Measurements from ENCODE around the gene ZMYND12.

The ZMYND12 gene

GRCh38 chr1:42427240-42427639 is 28.6 kb downstream of the ZMYND12 start:
- H3K9me2 ChIP-seq (ENCODE audit: low read depth, low read length) = no peaks in the 10 kb centered on the region
- H3K79me2 ChIP-seq (ENCODE audit: insufficient read depth, low read length) = no peaks in the 10 kb centered on the region
- H3K4me1 ChIP-seq (ENCODE audit: insufficient read depth, low read length, severe bottlenecking) = peaks cover 21% of the 10 kb centered on the region
- H3K27ac ChIP-seq (ENCODE audit: low read depth, low read length, poor library complexity, severe bottlenecking) = no peak overlapping the region
- TF ChIP-seq CTCF (IDR thresholded peaks at IDR 0.05; ENCODE audit: low read length) (no peak), EZH2 (IDR thresholded peaks at IDR 0.05; ENCODE audit: borderline replicate concordance, low read length) (no peak)
- H3K4me2 ChIP-seq (ENCODE audit: low read length) = no peak overlapping the region
- H3F3A ChIP-seq (ENCODE audit: insufficient read depth, low read length) = no peaks in the 10 kb centered on the region
- H3K36me3 ChIP-seq (ENCODE audit: insufficient read depth, low read length) = no peaks in the 10 kb centered on the region
- no peak overlapping the region for H2AFZ ChIP-seq (ENCODE audit: low read length)
- H3K27me3 ChIP-seq (ENCODE audit: insufficient read depth, low read length) = peaks cover 6% of the 10 kb centered on the region; the same call in 1 of the 2 replicates
- H3K9me3 ChIP-seq (ENCODE audit: low read length) = no peaks in the 10 kb centered on the region
- H3K9ac ChIP-seq (ENCODE audit: low read length) = no peak overlapping the region
- no peaks in the 10 kb centered on the region for H4K20me1 ChIP-seq (ENCODE audit: insufficient read depth, low read length)
- no peak overlapping the region for H3K4me3 ChIP-seq (ENCODE audit: low read depth, low read length, poor library complexity, severe bottlenecking)

GRCh38 chr1:42424201-42424600 is 31.6 kb downstream of the ZMYND12 start:
- H3K36me3 ChIP-seq (ENCODE audit: insufficient read depth, low read length) = no peaks in the 10 kb centered on the region
- H2AFZ ChIP-seq (ENCODE audit: low read length) = no peak overlapping the region
- peaks cover 12% of the 10 kb centered on the region; the same call in 1 of the 2 replicates for H3K27me3 ChIP-seq (ENCODE audit: insufficient read depth, low read length)
- H4K20me1 ChIP-seq (ENCODE audit: insufficient read depth, low read length) = no peaks in the 10 kb centered on the region
- H3K4me3 ChIP-seq (ENCODE audit: low read depth, low read length, poor library complexity, severe bottlenecking) = no peak overlapping the region
- no peaks in the 10 kb centered on the region for H3K79me2 ChIP-seq (ENCODE audit: insufficient read depth, low read length)
- H3F3A ChIP-seq (ENCODE audit: insufficient read depth, low read length) = no peaks in the 10 kb centered on the region
- no peak for TF ChIP-seq EZH2 (IDR thresholded peaks at IDR 0.05; ENCODE audit: borderline replicate concordance, low read length)
- TF ChIP-seq CTCF (IDR thresholded peaks at IDR 0.05; ENCODE audit: low read length) = no peak
- H3K27ac ChIP-seq (ENCODE audit: low read depth, low read length, poor library complexity, severe bottlenecking) = no peak overlapping the region
- H3K9me3 ChIP-seq (ENCODE audit: low read length) = no peaks in the 10 kb centered on the region
- H3K9me2 ChIP-seq (ENCODE audit: low read depth, low read length) = no peaks in the 10 kb centered on the region
- H3K9ac ChIP-seq (ENCODE audit: low read length) = no peak overlapping the region
- H3K4me1 ChIP-seq (ENCODE audit: insufficient read depth, low read length, severe bottlenecking) = peaks cover 27% of the 10 kb centered on the region
- H3K4me2 ChIP-seq (ENCODE audit: low read length) = no peak overlapping the region

- H3K9ac ChIP-seq (ENCODE audit: low read length) = no peak overlapping the region
- no peak overlapping the region for H2AFZ ChIP-seq (ENCODE audit: low read length)
- TF ChIP-seq EZH2 (IDR thresholded peaks at IDR 0.05; ENCODE audit: borderline replicate concordance, low read length) = no peak
- TF ChIP-seq CTCF (IDR thresholded peaks at IDR 0.05; ENCODE audit: low read length) = no peak
- H3K4me3 ChIP-seq (ENCODE audit: low read depth, low read length, poor library complexity, severe bottlenecking) = no peak overlapping the region
- H3K9me2 ChIP-seq (ENCODE audit: low read depth, low read length) = no peaks in the 10 kb centered on the region
- peaks cover 27% of the 10 kb centered on the region for H3K4me1 ChIP-seq (ENCODE audit: insufficient read depth, low read length, severe bottlenecking)
- no peaks in the 10 kb centered on the region for H3F3A ChIP-seq (ENCODE audit: insufficient read depth, low read length)
- peaks cover 12% of the 10 kb centered on the region; the same call in 1 of the 2 replicates for H3K27me3 ChIP-seq (ENCODE audit: insufficient read depth, low read length)
- no peaks in the 10 kb centered on the region for H4K20me1 ChIP-seq (ENCODE audit: insufficient read depth, low read length)
- peak overlapping the region; percentile 85 for H3K27ac ChIP-seq (ENCODE audit: low read depth, low read length, poor library complexity, severe bottlenecking)
- H3K4me2 ChIP-seq (ENCODE audit: low read length) = no peak overlapping the region
- H3K36me3 ChIP-seq (ENCODE audit: insufficient read depth, low read length) = no peaks in the 10 kb centered on the region
- H3K9me3 ChIP-seq (ENCODE audit: low read length) = no peaks in the 10 kb centered on the region
- H3K79me2 ChIP-seq (ENCODE audit: insufficient read depth, low read length) = no peaks in the 10 kb centered on the region
Observed at GRCh38 chr1:42423681-42424080, 32.1 kb downstream of the ZMYND12 start.
